Right cardiac atrium (tissue), 5 donors: ENCODE data around the gene CSE1L. TPM values are rescaled to one million over a fixed set of nuclear protein-coding genes. Genes with fewer than 3 reads are reported as not detected.
"Not testable (repeated sequence)": the region's sequence is repeated elsewhere in the genome, so short reads cannot be mapped to it uniquely, and the experiment has no call there.

Experiments used
- ATAC-seq, 2 donors: fragments of 200-7000 bp; cut with Tn5 transposase; one replicate each; pipeline versions ENCODE4 v1.8.0 to v1.9.1; 2020; ENCODE audit warnings: moderate library complexity in 2 of 2, mild to moderate bottlenecking in 1 of 2
- DNase-seq, 3 donors: peaks; one replicate each; pipeline ENCODE4 v3.0.0-alpha.2; 2020
- H3K27ac ChIP-seq: one replicate; pipeline ENCODE4 v1.5.1; 2013; ENCODE audit warnings: mild to moderate bottlenecking, low read length, control low read depth, moderate library complexity
- H3K27me3 ChIP-seq: one replicate; pipeline ENCODE4 v1.6.1; 2013; ENCODE audit not compliant: control insufficient read depth, insufficient read depth
- H3K4me1 ChIP-seq: one replicate; pipeline ENCODE4 v1.6.1; 2013; ENCODE audit warnings: low read length; ENCODE audit not compliant: control insufficient read depth, insufficient read depth
- H3K4me3 ChIP-seq: one replicate; pipeline ENCODE4 v1.5.1; 2013; ENCODE audit warnings: low read length, control low read depth
- H3K9me3 ChIP-seq: one replicate; pipeline ENCODE4 v1.6.1; 2013; ENCODE audit warnings: low read length; ENCODE audit not compliant: control insufficient read depth
- WGBS: extraction: QIAGEN DNeasy Blood & Tissue Kit; methylation state at CpG from one replicate; pipeline ENCODE4 v1.1.7; 2013; 5-methylcytosine and 5-hydroxymethylcytosine counted together
- intact Hi-C, 4 donors: fragments of 100-400 bp; cut with DNase I; formaldehyde crosslinking; loops; one replicate each; pipeline versions ENCODE4 v1.11.0 to v1.14.0; 2022 to 2023
- polyA plus RNA-seq: library from polyadenylated mRNA; stranded (reverse); fragments of 200-250 nt; gene quantifications from one replicate; pipeline ENCODE4 v1.2.3, GENCODE V29; 2013
- total RNA-seq, 4 donors: library from RNA; stranded (reverse); fragmentation: NEBNext Ultra II Directional; extraction: Animal tissue kit (Norgen Biotek cat#: 25700); gene quantifications; one replicate each; pipeline ENCODE4 v1.2.1, GENCODE V29; 2021
- donor health status: healthy with polysubstance abuse.
- donor health status: DM: no; HTN: yes; CAD: no.
- donor health status: DM: no; HTN: no; CAD: no.
- donor health status: DM: no; HTN: yes; CAD: no; lungs with severe emphysema.
- donor health status: DM: yes; HTN: yes; CAD: no.

The CSE1L gene
- total and polyA plus RNA-seq, 5 donors: 24.6 to 39.3 (median 31.4) TPM

DNA sequence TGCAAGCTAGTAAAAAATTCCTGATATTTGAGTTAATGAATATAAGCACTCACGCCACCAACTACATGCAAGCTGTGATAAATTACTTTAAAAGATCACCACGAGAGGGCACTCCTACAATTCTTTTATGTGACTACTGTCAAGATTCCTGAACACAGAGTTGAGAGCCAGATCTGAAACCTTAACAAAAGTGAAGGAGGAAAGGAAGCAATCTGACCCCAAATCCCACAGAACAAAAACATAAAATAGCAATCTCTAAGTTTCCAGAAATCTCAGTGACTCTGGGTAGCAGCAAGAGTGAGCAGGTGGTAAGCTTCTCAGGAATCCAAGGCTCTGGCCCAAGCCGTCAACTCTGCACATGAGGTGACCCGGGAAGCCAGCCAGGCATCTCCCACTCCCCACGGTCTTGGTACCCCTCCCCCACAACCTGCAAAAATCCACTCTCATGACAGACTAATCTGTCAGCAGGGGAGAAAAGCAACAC, 86.9 kb downstream of the CSE1L start:
- no peak for DNase-seq
- intact Hi-C loops: loop anchor here (2.0 to 5.0 kb wide), 2 partner anchors 84 kb away; partner anchors contain the start of gene DDX27 (in 1 of the 4)
- Histone ChIP-seq H3K9me3 (no peaks in the 10 kb centered on the region), H3K27ac (no peak overlapping the region), H3K4me1 (peaks cover 2% of the 10 kb centered on the region), H3K27me3 (no peaks in the 10 kb centered on the region), H3K4me3 (no peak overlapping the region)
- peak; percentile 72 to 80 for ATAC-seq
- 35% methylated on average over 5 of the region's 5 CpGs for WGBS

DNA sequence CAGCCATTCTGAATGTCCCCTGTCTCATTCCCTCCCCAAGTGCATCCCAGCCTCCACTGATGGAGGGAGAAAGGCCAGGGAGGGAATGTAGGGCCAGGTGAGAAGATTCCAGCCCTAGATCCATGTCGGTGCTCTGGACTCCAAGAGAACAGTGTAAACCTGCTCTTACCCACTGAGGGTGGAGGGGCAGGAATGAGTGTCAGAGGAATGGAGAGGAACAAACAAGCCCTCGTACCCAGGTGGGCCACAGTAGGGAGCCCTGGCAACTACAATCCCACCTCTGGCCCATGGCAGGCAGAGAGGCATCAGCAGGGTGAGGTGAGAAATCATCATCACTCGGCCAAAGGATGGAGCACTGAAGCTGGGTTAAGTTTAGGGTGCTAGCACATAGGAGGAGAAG, 87.5 kb downstream of the CSE1L start:
- ATAC-seq (peak in 1 of 2 donors; percentile 25), DNase-seq (no peak)
- intact Hi-C loops: loop anchor here (2.0 to 5.0 kb wide), 2 partner anchors 83 to 84 kb away; partner anchors contain the start of gene DDX27 (in 1 of the 4)
- Histone ChIP-seq H3K4me1 (peaks cover 2% of the 10 kb centered on the region), H3K27ac (no peak overlapping the region), H3K27me3 (no peaks in the 10 kb centered on the region), H3K4me3 (no peak overlapping the region), H3K9me3 (no peaks in the 10 kb centered on the region)
- WGBS: 77% methylated on average over 3 of the region's 3 CpGs

DNA sequence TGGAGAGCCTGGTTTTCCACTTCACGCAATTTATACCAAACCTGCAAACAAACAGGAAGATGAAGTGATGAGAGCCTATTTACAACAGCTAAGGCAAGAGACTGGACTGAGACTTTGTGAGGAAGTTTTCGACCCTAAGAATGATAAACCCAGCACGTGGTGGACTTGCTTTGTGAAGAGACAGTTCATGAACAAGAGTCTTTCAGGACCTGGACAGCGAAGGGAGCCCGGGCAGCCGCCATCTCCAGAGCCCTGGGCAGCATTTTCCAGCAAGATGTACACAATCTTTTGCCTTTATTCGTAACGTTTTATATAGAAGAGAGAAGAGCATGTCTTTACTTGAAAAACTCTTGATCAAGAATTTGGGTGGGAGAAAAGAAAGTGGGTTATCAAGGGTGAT, 88.7 kb downstream of the CSE1L start:
- ATAC-seq, H3K27ac ChIP-seq, H3K4me3 ChIP-seq, H3K27me3 ChIP-seq, H3K9me3 ChIP-seq, DNase-seq, H3K4me1 ChIP-seq: not testable (repeated sequence)
- WGBS: 77% methylated on average over 8 of the region's 8 CpGs
- intact Hi-C loops: loop anchor here in 1 of 4 donors (5.0 kb wide), 1 partner anchor 83 kb away; the partner anchor contains the start of gene DDX27

DNA sequence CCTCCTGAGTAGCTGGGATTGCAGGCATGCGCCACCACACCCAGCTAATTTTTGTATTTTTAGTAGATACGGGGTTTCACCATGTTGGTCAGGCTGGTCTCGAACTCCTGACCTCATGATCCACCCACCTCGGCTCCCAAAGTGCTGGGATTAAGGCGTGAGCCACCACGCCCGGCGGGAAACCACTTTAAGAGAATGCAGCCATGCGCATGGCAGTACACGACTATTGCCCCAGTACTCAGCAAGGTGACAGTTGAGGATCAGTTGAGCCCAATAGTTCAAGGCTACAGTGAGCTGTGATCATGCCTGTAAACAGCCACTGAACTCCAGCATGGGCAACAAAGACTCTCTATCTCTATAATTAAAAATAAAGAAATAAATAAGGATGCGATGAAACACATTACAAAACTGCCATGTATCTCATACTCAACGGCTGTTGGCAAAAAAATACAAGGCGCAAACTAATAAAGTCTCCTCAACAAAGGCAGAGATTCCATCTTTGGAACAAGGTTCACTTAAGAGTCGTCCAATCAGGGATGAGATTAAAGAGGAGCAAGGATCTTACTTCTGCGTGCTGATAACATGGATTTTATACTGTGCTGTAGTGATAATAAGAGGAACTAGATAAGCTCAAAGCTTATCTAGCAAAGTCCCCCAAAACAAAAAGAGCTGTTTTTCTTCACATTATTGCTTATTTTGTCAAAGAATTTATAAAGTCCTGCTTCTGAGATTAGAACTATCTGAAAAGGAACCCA, 90.9 kb downstream of the CSE1L start:
- H3K9me3 ChIP-seq: no peaks in the 10 kb centered on the region
- no peak overlapping the region for H3K4me3 ChIP-seq
- DNase-seq (no peak), ATAC-seq (no peak)
- H3K4me1 ChIP-seq: peaks cover 2% of the 10 kb centered on the region
- no peaks in the 10 kb centered on the region for H3K27me3 ChIP-seq
- no peak overlapping the region for H3K27ac ChIP-seq
- 87% methylated on average over 15 of the region's 15 CpGs for WGBS
- intact Hi-C loops: no loop called here

DNA sequence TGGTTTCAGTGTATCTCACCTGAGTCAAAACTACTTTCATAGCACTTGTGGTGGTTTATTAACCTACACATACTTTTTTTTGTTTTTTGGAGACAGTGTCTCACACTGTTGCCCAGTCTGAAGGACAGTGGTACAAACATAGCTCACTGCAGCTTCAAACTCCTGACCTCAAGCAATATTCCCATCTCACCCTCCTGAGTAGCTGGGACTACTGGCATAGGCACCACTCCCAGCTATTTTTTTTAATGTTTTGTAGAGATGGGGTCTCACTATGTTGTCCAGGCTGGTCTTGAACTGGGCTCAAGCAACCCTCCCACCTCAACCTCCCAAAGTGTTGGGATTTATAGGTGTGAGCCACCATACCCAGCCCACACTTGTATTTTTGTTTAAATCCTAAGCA, 92.3 kb downstream of the CSE1L start:
- ATAC-seq (no peak), DNase-seq (no peak)
- H3K4me1 ChIP-seq: peaks cover 2% of the 10 kb centered on the region
- no peaks in the 10 kb centered on the region for H3K27me3 ChIP-seq
- no peak overlapping the region for H3K27ac ChIP-seq
- intact Hi-C loops: no loop called here
- H3K9me3 ChIP-seq: no peaks in the 10 kb centered on the region
- no peak overlapping the region for H3K4me3 ChIP-seq

DNA sequence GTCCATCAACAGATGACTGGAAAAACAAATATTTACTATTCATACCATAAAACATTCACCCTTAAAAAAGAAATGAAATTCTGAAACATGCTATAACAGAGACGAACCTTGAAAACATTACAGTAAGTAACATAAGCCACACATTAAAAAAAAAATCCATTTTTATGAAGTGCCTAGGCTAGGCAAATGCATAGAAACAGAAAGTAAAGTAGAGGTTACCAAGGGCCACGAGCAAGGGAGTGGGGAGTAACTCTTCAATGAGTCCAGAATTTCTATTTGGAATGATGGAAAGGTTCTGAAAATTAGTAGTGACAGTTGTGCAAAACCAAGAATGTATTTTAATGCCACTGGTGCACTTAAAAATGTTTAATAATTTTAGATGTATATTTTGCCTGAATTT, 94.3 kb downstream of the CSE1L start:
- intact Hi-C loops: no loop called here
- Histone ChIP-seq H3K4me3 (no peak overlapping the region), H3K27ac (no peak overlapping the region), H3K4me1 (peaks cover 2% of the 10 kb centered on the region), H3K27me3 (no peaks in the 10 kb centered on the region), H3K9me3 (no peaks in the 10 kb centered on the region)
- ATAC-seq (no peak), DNase-seq (no peak)
- WGBS: 63% methylated on average over 2 of the region's 2 CpGs

DNA sequence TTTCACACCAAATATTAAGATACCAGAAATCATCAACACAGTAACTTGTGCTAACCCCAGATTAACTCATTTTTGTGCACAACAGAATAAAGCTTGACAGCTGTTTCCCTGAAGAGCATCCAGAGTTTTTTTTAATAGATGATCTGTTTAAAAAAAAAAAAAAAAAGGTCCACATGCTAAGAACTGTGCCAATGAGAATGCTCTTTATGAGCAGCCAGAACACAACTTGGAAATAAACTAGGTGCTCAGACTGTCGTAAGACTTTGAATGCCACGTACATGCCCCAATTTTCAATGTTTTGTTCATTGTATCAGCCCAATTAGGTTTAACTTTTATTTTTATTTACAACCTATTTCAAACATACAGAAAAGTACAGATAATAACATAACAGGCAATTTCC, 94.7 kb downstream of the CSE1L start:
- Histone ChIP-seq H3K4me3 (no peak overlapping the region), H3K27me3 (no peaks in the 10 kb centered on the region), H3K4me1 (peaks cover 2% of the 10 kb centered on the region), H3K27ac (no peak overlapping the region), H3K9me3 (no peaks in the 10 kb centered on the region)
- intact Hi-C loops: no loop called here
- no peak for DNase-seq
- 66% methylated on average over 2 of the region's 2 CpGs for WGBS
- ATAC-seq: no peak

Other genes with a start within 250 kb of the CSE1L start
- 10 to 100 TPM; 10.4 to 16.2 (median 14.7) TPM for gene PREX1, start 218.3 kb upstream of the CSE1L start, total RNA-seq
- gene PREX1, start 218.3 kb upstream of the CSE1L start, polyA plus RNA-seq: 9.0 TPM
- gene ARFGEF2, start 124.6 kb upstream of the CSE1L start, total RNA-seq: 10 to 100 TPM; 37.3 to 44.1 (median 38.5) TPM
- gene ARFGEF2, start 124.6 kb upstream of the CSE1L start, polyA plus RNA-seq: 10.8 TPM
- gene STAU1, start 142.0 kb downstream of the CSE1L start, total RNA-seq: 10 to 100 TPM; 53.3 to 65.1 (median 58.8) TPM
- gene STAU1, start 142.0 kb downstream of the CSE1L start, polyA plus RNA-seq: 33.2 TPM
- gene DDX27, start 173.1 kb downstream of the CSE1L start, total RNA-seq: 10 to 100 TPM; 13.0 to 17.5 (median 15.4) TPM
- gene DDX27, start 173.1 kb downstream of the CSE1L start, polyA plus RNA-seq: 16.9 TPM
- gene ZNFX1, start 231.7 kb downstream of the CSE1L start, total RNA-seq: 10 to 100 TPM; 21.4 to 25.9 (median 23.2) TPM
- gene ZNFX1, start 231.7 kb downstream of the CSE1L start, polyA plus RNA-seq: 7.9 TPM